ENCODE data around the gene RPLP1.

RPLP1 gene

DNA sequence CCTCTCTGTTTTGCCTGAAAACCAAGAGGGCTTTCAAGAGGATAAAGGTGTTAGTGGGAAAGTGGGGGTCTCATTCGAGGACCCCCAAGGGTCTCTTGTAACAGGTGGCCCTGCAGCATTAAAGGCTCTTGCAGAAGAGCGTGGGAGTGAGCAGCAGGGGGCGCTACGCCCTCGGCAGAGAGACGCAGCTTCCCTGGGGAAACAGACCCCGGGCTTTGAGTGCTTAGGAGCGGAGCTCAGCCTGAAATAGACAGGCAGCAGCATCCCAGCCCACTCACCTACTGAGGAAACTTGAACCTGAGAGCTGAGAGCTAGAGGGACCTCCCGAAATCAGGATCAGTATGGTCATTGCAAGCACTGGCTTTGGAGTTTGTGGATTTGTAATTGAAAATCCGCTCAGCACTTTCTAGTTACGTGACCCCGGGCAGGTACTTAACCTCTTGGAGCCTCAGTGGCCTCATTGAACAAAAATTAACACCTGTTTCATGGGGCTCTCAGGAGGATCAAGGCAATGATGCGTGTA is 25.7 kb downstream of the RPLP1 start:
- Histone ChIP-seq H3K9me3 (replicated peaks in 1 of 11) (peaks cover 10 to 15% (median 13%) of the 10 kb centered on the region in 11 experiments; a peak in 21 of 22 replicates), H3K4me2 (peak overlapping the region in 1 of 11 experiments; percentile 8; a peak in 1 of 22 replicates), H3K4me3 (no peak overlapping the region), H3K27ac (no peak overlapping the region), H3K36me3 (no peaks in the 10 kb centered on the region), H3K27me3 (peaks cover 0 to 5% (median 0%) of the 10 kb centered on the region in 11 experiments; a peak in 1 of 22 replicates), H3K9ac (no peak overlapping the region), H3K4me1 (peaks cover 0 to 14% (median 2%) of the 10 kb centered on the region in 10 experiments; a peak in 8 of 20 replicates), H4K20me1 (peaks cover 0 to 6% (median 0%) of the 10 kb centered on the region in 11 experiments; a peak in 1 of 22 replicates)
- no peak for TF ChIP-seq Cebpa-rat (IDR thresholded peaks at IDR 0.05)

DNA sequence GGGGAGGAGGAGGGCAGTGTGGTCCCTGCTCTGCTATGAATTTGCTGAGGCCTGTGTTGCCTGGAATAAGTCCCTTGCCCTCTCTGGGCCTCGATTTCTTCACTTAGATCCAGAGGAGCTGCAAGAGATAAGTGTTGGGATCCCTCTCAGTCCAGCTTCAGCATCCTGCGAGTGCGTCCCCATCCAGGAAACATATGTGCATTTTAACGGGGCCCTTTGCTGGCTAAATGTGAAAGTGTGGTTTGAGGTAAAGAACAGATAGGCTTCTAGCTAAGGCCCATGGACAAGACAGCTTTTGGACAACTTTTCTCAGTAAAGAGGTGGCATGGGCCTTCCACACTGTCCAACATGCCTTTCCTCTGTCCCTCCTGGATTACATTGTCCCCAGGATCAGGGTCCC is 26.5 kb downstream of the RPLP1 start:
- TF ChIP-seq Cebpa-rat (IDR thresholded peaks at IDR 0.05) = no peak
- peaks cover 0 to 6% (median 0%) of the 10 kb centered on the region in 11 experiments; a peak in 1 of 22 replicates for H4K20me1 ChIP-seq
- peaks cover 0 to 12% (median 2%) of the 10 kb centered on the region in 10 experiments; a peak in 8 of 20 replicates for H3K4me1 ChIP-seq
- no peak overlapping the region for H3K4me2 ChIP-seq
- peaks cover 10 to 15% (median 13%) of the 10 kb centered on the region in 11 experiments; a peak in 21 of 22 replicates for H3K9me3 ChIP-seq (replicated peaks in 1 of 11)
- peaks cover 0 to 5% (median 0%) of the 10 kb centered on the region in 11 experiments; a peak in 1 of 22 replicates for H3K27me3 ChIP-seq
- no peak overlapping the region for H3K9ac ChIP-seq
- no peak overlapping the region for H3K4me3 ChIP-seq
- H3K36me3 ChIP-seq = no peaks in the 10 kb centered on the region
- no peak overlapping the region for H3K27ac ChIP-seq

DNA sequence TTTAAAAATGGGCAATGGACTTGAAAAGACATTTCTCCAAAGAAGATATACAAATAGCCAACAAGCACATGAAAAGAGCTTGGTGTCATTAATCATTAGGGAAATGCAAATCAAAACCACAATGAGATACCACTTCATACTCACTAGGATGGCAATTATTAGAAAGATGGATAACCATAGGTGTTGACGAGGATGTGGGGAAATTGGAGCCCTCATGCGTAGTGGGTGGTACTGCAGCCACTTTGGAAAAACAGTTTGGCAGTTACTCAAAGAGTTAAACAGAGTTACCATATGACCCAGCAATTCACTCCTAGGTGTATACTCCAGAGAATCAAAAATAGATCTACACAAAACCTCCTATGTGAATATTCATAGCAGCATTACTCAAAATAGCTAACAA is 27.4 kb downstream of the RPLP1 start:
- Histone ChIP-seq H3K9me3 (replicated peaks in 1 of 11) (peaks cover 11 to 20% (median 15%) of the 10 kb centered on the region in 11 experiments), H3K27ac (no peak overlapping the region), H3K4me3 (no peak overlapping the region), H3K4me2 (no peak overlapping the region), H3K27me3 (peaks cover 0 to 5% (median 0%) of the 10 kb centered on the region in 11 experiments; a peak in 1 of 22 replicates), H3K9ac (no peak overlapping the region), H3K36me3 (no peaks in the 10 kb centered on the region), H4K20me1 (0 out of 22 replicates have a peak, but pooled peaks cover 0 to 6% (median 0%) of the 10 kb centered on the region in 11 experiments), H3K4me1 (peaks cover 0 to 7% (median under 1%) of the 10 kb centered on the region in 10 experiments; a peak in 4 of 20 replicates)
- no peak for TF ChIP-seq Cebpa-rat (IDR thresholded peaks at IDR 0.05)

GRCh38 chr15:69480932-69481331 is 28.3 kb downstream of the RPLP1 start:
- Histone ChIP-seq H3K9ac (no peak overlapping the region), H3K27ac (no peak overlapping the region), H3K4me1 (peaks cover 0 to 7% (median 0%) of the 10 kb centered on the region in 10 experiments; a peak in 3 of 20 replicates), H3K36me3 (no peaks in the 10 kb centered on the region), H3K4me3 (no peak overlapping the region), H3K4me2 (no peak overlapping the region), H3K27me3 (peaks cover 0 to 5% (median 0%) of the 10 kb centered on the region in 11 experiments; a peak in 1 of 22 replicates), H3K9me3 (replicated peaks in 1 of 11) (peaks cover 20 to 30% (median 24%) of the 10 kb centered on the region in 11 experiments), H4K20me1 (0 out of 22 replicates have a peak, but pooled peaks cover 0 to 6% (median 0%) of the 10 kb centered on the region in 11 experiments)
- no peak for TF ChIP-seq Cebpa-rat (IDR thresholded peaks at IDR 0.05)

GRCh38 chr15:69482686-69483256 is 30.2 kb downstream of the RPLP1 start:
- H4K20me1 ChIP-seq = 0 out of 22 replicates have a peak, but pooled peaks cover 0 to 6% (median 0%) of the 10 kb centered on the region in 11 experiments
- H3K4me1 ChIP-seq = peaks cover 0 to 7% (median 0%) of the 10 kb centered on the region in 10 experiments; a peak in 3 of 20 replicates
- H3K36me3 ChIP-seq = no peaks in the 10 kb centered on the region
- TF ChIP-seq Cebpa-rat (IDR thresholded peaks at IDR 0.05) = no peak
- no peak overlapping the region for H3K9ac ChIP-seq
- H3K27ac ChIP-seq = no peak overlapping the region
- peaks cover 22 to 33% (median 28%) of the 10 kb centered on the region in 11 experiments for H3K9me3 ChIP-seq (replicated peaks in 1 of 11)
- H3K4me2 ChIP-seq = no peak overlapping the region
- peaks cover 0 to 5% (median 0%) of the 10 kb centered on the region in 11 experiments; a peak in 1 of 22 replicates for H3K27me3 ChIP-seq
- H3K4me3 ChIP-seq = no peak overlapping the region

- H3K4me2 ChIP-seq = no peak overlapping the region
- H4K20me1 ChIP-seq = 0 out of 22 replicates have a peak, but pooled peaks cover 0 to 6% (median 0%) of the 10 kb centered on the region in 11 experiments
- H3K9me3 ChIP-seq (replicated peaks in 1 of 11) = peaks cover 15 to 26% (median 21%) of the 10 kb centered on the region in 11 experiments
- H3K4me1 ChIP-seq = no peaks in the 10 kb centered on the region
- no peak overlapping the region for H3K4me3 ChIP-seq
- no peak overlapping the region for H3K27ac ChIP-seq
- no peaks in the 10 kb centered on the region for H3K36me3 ChIP-seq
- no peak overlapping the region for H3K9ac ChIP-seq
- no peaks in the 10 kb centered on the region for H3K27me3 ChIP-seq
- TF ChIP-seq Cebpa-rat (IDR thresholded peaks at IDR 0.05) = no peak
Measured at GRCh38 chr15:69484837-69485236, 32.2 kb downstream of the RPLP1 start.

GRCh38 chr15:69486481-69487110 is 34.0 kb downstream of the RPLP1 start:
- Histone ChIP-seq H3K27ac (no peak overlapping the region), H3K4me2 (no peak overlapping the region), H4K20me1 (0 out of 22 replicates have a peak, but pooled peaks cover 0 to 6% (median 0%) of the 10 kb centered on the region in 11 experiments), H3K27me3 (no peaks in the 10 kb centered on the region), H3K9ac (no peak overlapping the region), H3K9me3 (replicated peaks in 1 of 11) (peaks cover 11 to 26% (median 21%) of the 10 kb centered on the region in 11 experiments), H3K36me3 (no peaks in the 10 kb centered on the region), H3K4me1 (no peaks in the 10 kb centered on the region), H3K4me3 (no peak overlapping the region)
- no peak for TF ChIP-seq Cebpa-rat (IDR thresholded peaks at IDR 0.05)

DNA sequence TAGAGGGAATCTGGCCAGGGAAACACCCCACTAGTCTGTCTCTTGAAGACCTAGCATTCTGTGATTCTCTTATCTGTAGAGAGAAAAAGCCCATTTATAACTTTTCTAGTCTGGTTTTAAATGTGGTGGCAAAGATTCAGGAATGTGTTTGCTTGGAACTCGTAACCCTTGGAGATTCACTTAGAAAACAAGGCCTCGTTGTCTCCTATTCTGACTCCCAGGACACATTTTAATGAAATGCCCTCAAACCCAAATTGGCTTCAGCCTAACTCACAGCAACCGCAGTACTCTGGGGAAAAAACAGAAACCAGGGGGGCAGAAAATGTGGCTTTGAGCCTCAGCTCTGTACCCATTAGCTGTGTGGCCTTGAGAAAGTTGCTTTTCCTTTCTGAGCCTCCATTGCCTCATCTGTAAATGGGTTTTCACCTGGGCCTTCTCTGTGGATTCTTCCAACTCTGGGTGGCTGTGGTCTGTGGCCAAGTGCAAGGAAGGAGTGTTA is 36.5 kb downstream of the RPLP1 start:
- Histone ChIP-seq H3K9me3 (replicated peaks in 1 of 11) (peaks cover 13 to 28% (median 23%) of the 10 kb centered on the region in 11 experiments), H4K20me1 (no peaks in the 10 kb centered on the region), H3K4me3 (no peak overlapping the region), H3K27ac (no peak overlapping the region), H3K9ac (no peak overlapping the region), H3K4me1 (no peaks in the 10 kb centered on the region), H3K4me2 (no peak overlapping the region), H3K27me3 (no peaks in the 10 kb centered on the region), H3K36me3 (no peaks in the 10 kb centered on the region)
- TF ChIP-seq Cebpa-rat (IDR thresholded peaks at IDR 0.05) = no peak
